MM.1S (cell line): ENCODE measurements around the gene MYO1B.

ENCODE experiments used
- CTCF ChIP-seq: fragments of 300-600 bp; sonication (generic); IDR thresholded peaks from 2 replicates; pipeline ENCODE4 v1.5.1; 2016; ENCODE audit warnings: antibody characterized with exemption, low read length, mixed read lengths
- EZH2 ChIP-seq: fragments of 300-600 bp; sonication (generic); optimal IDR thresholded peaks from 2 replicates; pipeline ENCODE3; 2017; ENCODE audit warnings: low read depth, mild to moderate bottlenecking, antibody characterized with exemption, low read length, mixed read lengths

- no peak for TF ChIP-seq CTCF
- TF ChIP-seq EZH2: no peak
These were observed 140.4 kb downstream of the MYO1B start for GRCh38 chr2:191385416-191386160.
